Bronchus fibroblast of lung (primary cell): ENCODE measurements around the gene CLDN25. TPM values are rescaled to one million over a fixed set of nuclear protein-coding genes. Genes with fewer than 3 reads are reported as not detected.

Experiments used
- total RNA-seq: library from RNA; depleted of rRNA; stranded (reverse); fragments of >200 nt; gene quantifications from 2 replicates; pipeline ENCODE4 v1.2.3, GENCODE V29; 2015

Gene CLDN25
- not detected in 2 replicates for total RNA-seq

DNA sequence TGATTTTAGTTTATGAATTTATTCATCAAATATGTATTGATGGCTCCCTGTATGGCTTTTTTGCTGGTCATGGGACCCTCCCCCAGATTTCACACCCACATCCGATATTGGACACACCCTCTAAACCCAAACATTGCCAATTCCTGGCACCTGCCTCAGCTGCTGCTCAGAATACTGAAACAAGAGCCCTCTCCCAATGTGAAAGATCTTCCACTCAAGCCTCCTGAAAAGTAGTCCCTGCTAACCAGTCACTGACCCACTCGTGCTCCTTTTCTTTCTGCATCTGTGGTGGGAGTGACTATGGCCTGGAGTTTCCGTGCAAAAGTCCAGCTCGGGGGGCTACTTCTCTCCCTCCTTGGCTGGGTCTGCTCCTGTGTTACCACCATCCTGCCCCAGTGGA is at the start of gene CLDN25:
Gene CLDN25 (plus strand): TSS at position 301 of the 400 bp plus-strand sequence. CDS start 0 bp downstream, at position 301.

DNA sequence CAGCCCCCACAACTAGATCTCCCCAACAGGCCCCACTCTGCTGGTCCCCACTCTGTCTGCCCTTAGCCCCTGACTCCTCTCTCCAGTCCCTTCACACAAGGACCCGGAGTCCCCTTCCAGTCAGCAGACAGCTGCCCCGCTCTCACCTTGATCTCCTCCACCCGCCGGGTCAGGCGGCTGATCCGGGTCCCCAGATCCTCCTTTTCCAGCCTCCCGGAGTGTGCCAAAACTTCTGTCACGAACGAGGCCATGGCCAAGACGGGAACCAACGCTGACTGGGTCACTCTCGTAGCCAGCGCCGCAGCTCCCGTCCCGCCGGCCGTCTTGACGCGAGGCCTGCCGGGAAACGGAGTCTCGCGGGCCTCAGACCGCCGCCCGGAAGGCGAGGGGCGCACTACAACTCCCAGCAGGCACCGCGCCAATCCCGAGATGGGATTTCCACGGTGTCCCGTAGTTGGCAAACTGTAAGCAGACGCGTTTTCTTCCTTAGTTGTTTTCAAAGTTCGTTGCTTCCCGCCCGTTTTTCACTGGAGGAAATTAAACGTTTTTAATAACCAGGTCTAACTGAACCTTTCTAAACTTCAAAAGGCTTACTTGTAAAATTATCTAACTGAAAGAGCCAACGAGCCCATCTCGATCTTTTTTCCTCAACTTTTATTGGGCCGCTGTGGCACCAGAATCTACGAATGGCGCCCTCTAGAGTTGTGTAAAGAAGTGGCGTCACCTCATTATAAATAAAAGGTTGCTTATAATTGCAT is 6.0 kb upstream of the CLDN25 start, which contains the start of gene ZW10:
Gene ZW10 (minus strand): TSS at position 277 of the 758 bp plus-strand sequence. CDS start 26 bp downstream, at position 251.

Other genes with a start within 250 kb of the CLDN25 start
- gene TMPRSS5, start 73.5 kb upstream of the CLDN25 start, total RNA-seq, result under 0.01 TPM in 2 replicates
- 17.2 and 18.3 TPM in 2 replicates for gene ZW10, start 6.1 kb upstream of the CLDN25 start, total RNA-seq
- gene USP28, start 95.8 kb downstream of the CLDN25 start, total RNA-seq, result 21.5 and 22.1 TPM in 2 replicates
- gene HTR3B, start 125.0 kb downstream of the CLDN25 start, total RNA-seq, result not detected in 2 replicates
- not detected in 2 replicates for gene HTR3A, start 195.3 kb downstream of the CLDN25 start, total RNA-seq